CD4-positive, alpha-beta T cell treated with Interleukin-6 at 100 ng/mL for 8 hours (primary cell): Measurements from ENCODE around the gene TCIRG1.

Source experiments
- DNase-seq: peaks from one replicate; pipeline ENCODE4 v3.0.0-alpha.2; 2020; ENCODE audit warnings: mixed read lengths, low spot score

The TCIRG1 gene

GRCh38 chr11:68006606-68007166 is 32.1 kb upstream of the TCIRG1 start:
- no peak for DNase-seq

- DNase-seq, result no peak
Measured at GRCh38 chr11:68007498-68008380, 31.1 kb upstream of the TCIRG1 start.

- DNase-seq, result no peak
Measured at GRCh38 chr11:68008381-68009337, 30.2 kb upstream of the TCIRG1 start.

- no peak for DNase-seq
Measured at GRCh38 chr11:68009391-68010089, 29.3 kb upstream of the TCIRG1 start.

- no peak for DNase-seq
Measured at GRCh38 chr11:68010090-68011041, 28.5 kb upstream of the TCIRG1 start, which contains the start of gene ALDH3B1. ALDH3B1 (plus strand) TSS chr11:68010327; CDS start chr11:68015298, 4,971 bp downstream.

GRCh38 chr11:68011051-68011943 is 27.5 kb upstream of the TCIRG1 start:
- no peak for DNase-seq

- DNase-seq, result no peak
Measured at GRCh38 chr11:68012044-68012842, 26.6 kb upstream of the TCIRG1 start.

- no peak for DNase-seq
Measured at GRCh38 chr11:68012843-68013610, 25.8 kb upstream of the TCIRG1 start.

- no peak for DNase-seq
Measured at GRCh38 chr11:68013611-68014156, 25.1 kb upstream of the TCIRG1 start.

- DNase-seq, result no peak
Measured at GRCh38 chr11:68014157-68014946, 24.5 kb upstream of the TCIRG1 start.

GRCh38 chr11:68014947-68015447 is 23.8 kb upstream of the TCIRG1 start:
- no peak for DNase-seq

GRCh38 chr11:68015467-68015866 is 23.4 kb upstream of the TCIRG1 start:
- DNase-seq, result no peak

GRCh38 chr11:68016161-68016903 is 22.5 kb upstream of the TCIRG1 start:
- DNase-seq, result no peak

GRCh38 chr11:68016904-68017817 is 21.7 kb upstream of the TCIRG1 start:
- no peak for DNase-seq
